ENCODE data around the gene CDSN. TPM values are rescaled to one million over a fixed set of nuclear protein-coding genes. Genes with fewer than 3 reads are reported as not detected.
A peak's percentile ranks its signal among the peaks of the same experiment; 100 is the strongest.

Gene CDSN
- total and polyA plus RNA-seq, 2 of the 8 experiments (the other 6 are each of a cell fraction or from before 2014, with no cell fraction given) = not detected

GRCh38 chr6:31162463-31163165, 42.4 kb upstream of the CDSN start (continued):
- TF ChIP-seq CBX8 (IDR thresholded peaks at IDR 0.05; ENCODE audit: borderline replicate concordance, low read depth, low read length) = no peak
- no peak for TF ChIP-seq FOSL1 (IDR thresholded peaks at IDR 0.05; ENCODE audit: insufficient read depth, low read depth, low read length)
- TF ChIP-seq JUND (IDR thresholded peaks at IDR 0.05; ENCODE audit: low read length) = no peak
- TF ChIP-seq EP300 (IDR thresholded peaks at IDR 0.05; ENCODE audit: borderline replicate concordance in 1 of 2, low read depth in 2 of 2, low read length in 2 of 2) = no peak
- peak; percentile 83; the same call in 1 of the 2 replicates for TF ChIP-seq POLR2AphosphoS5 (IDR thresholded peaks at IDR 0.05; ENCODE audit: low read depth, low read length)
- no peak for TF ChIP-seq ATF3 (IDR thresholded peaks at IDR 0.05; ENCODE audit: insufficient read depth, low read depth, low read length)
- TF ChIP-seq SRF (IDR thresholded peaks at IDR 0.05; ENCODE audit: low read depth, low read length) = no peak
- no peak for TF ChIP-seq PHF8 (conservative IDR thresholded peaks at IDR 0.05; ENCODE audit: low read depth, low read length)
- 0 out of 2 replicates have a peak, but pooled peaks have one; percentile 15 for TF ChIP-seq CHD2 (IDR thresholded peaks at IDR 0.05; ENCODE audit: low read length)
- TF ChIP-seq BACH1 (IDR thresholded peaks at IDR 0.05; ENCODE audit: low read length) = no peak

Measured in H1 (cell line).